GM04504 (cell line): ENCODE results near the gene MYO3A.
"Not testable (repeated sequence)": the region's sequence is repeated elsewhere in the genome, so short reads cannot be mapped to it uniquely, and the experiment has no call there.

Experiments
- DNase-seq: peaks from one replicate; pipeline ENCODE4 v3.0.0-alpha.2; 2012; ENCODE audit warnings: low read depth

Gene MYO3A

GRCh38 chr10:26081459-26081858, 147.4 kb downstream of the MYO3A start:
- DNase-seq: no peak

DNA sequence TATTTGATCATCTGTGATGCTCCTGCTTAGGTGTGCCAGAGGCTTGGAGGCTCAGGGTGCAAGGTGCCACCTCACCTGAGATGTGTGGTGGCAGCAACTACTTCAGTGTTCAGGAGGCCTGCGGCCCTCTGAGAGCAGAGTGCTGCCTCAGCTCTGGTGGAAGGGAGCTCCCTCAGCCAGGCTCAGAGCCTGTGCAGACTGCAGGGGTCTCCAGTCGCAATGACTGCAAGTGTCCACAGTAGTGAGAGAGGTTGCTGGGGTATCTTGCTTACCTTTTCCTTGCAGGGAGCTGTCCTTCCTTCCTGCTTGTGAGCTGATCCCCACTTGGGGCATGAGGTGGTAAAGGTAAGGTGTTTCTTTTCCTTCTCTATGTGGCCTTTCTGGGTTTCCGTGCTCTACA, 151.5 kb downstream of the MYO3A start:
- DNase-seq: no peak

GRCh38 chr10:26087666-26088065, 153.6 kb downstream of the MYO3A start:
- DNase-seq: no peak

DNA sequence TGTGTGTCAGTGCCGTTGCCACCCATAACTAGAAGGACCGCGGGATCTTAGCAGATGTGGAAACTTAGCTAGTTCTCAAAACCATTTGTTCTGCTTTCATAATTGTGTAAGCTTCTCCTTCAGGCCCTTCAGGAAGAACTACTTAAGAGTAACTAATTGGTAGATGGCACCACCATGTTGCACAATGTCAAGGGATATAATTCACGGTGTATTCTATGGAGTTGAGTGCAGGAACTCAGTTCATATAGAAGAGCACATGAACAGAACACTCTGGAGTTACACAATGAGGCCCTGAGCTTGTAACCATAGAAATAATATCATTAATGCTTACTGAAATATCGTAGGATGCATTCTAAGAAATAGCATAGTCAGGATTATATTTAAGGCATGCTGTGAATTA, 156.0 kb downstream of the MYO3A start:
- DNase-seq: no peak

DNA sequence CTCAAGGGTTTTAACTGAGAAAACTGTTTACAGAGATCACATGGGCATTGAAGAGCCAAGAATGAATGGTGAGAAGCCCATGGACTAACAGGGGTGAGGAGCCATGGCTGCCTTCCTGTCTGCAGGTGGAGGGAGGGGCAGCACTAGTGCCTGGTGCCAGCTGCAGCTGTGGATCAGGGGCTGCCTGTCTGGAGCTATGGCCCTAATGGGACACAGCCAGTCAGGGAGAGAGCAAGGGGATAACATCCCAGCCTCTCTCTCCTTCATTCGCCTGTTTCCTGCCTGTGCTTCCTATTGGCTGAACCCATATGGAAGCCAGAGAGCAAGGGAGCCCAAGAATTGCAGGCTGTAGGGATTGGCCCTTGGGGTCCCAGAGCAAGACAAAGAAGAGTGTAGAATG, 156.7 kb downstream of the MYO3A start:
- DNase-seq: no peak

GRCh38 chr10:26093229-26093628, 159.2 kb downstream of the MYO3A start:
- no peak for DNase-seq

DNA sequence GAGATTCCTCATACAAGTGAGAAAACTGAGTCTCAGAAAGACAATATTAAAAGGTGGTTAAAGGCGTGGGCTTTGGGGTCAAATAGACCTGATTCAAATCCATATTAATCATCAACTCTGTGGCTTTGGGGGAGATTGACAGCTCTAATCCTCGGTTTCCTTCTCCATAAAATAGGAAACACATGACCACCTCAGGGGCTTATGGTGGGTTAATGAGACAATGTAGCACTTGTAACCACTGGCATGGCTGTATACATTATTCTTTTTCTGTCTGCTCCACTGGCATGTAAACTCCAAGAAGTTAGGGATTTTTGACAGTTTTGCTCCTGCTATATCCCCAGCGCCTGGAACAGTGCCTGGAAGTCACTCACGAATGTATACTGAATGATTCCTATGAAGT, 161.8 kb downstream of the MYO3A start:
- no peak for DNase-seq

DNA sequence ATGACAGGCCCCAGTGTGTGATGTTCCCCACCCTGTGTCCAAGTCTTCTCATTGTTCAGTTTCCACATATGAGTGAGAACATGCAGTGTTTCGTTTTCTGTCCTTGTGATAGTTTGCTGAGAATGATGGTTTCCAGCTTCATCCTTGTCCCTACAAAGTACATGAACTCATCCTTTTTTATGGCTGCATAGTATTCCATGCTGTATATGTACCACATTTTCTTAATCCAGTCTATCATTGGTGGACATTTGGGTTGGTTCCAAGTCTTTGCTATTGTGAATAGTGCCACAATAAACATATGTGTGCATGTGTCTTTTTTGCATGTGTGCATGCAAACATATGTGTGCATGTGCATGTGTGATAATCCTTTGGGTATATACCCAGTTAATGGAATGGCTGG, 163.5 kb downstream of the MYO3A start:
- not testable (repeated sequence) for DNase-seq

DNA sequence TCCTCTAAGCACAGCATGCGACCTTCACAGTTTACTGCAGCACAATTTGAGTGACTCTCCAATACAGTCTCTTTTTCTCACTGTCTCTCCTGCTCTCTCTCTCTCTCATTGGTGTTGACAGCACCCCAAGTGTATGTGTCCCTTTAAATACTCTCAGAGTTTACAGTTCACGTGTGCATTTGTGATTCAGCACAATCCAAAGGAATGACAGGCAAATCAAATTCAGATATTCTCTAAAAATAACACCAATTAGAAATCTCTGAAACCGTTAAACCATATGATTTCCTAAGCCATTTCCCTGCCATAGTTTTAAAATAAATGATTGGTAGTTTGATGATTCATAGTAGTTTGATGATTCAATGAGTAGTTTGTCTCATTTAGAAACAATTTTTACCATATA, 178.5 kb downstream of the MYO3A start:
- peak; percentile 6 for DNase-seq

GRCh38 chr10:26138613-26139012, 204.6 kb downstream of the MYO3A start:
- no peak for DNase-seq

DNA sequence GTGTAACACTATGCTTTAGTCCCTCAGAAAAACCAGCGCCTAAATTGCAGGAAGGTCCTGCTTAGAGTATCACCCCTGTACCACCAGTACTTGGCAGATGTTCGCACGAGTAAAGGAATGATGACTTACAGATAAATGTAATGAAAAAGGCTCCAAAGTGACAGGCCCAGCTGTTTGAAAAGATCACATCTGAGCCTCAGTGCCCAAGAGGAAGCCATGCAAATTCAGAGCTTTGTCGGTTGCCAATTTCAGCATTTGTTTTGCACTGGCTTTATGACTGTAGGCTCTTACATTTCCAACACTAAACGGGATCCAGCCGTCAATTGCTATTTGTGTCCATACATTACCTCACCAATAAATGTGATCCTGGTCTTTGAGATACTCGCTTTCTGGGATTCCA, 222.0 kb downstream of the MYO3A start:
- no peak for DNase-seq

- no peak for DNase-seq
Observed at GRCh38 chr10:26157734-26158133, 223.7 kb downstream of the MYO3A start.

DNA sequence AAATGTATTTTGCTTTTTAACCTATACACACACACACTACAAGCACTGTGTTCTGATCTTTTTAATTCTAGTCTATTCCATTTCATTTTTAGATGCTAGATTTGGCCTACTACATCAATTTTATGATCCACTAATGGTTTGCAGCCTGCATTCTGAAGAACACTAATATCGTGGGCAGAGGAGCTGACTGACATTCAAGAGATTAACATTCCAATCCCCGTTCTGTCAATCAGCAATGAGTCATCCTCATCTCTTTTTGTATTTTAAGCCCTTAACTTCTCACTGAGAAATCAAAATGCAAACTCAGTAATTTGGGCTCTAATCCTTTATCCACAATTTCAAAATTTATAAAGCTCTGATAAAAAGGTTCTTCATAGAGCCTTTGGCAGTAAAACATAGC, 235.4 kb downstream of the MYO3A start:
- DNase-seq: no peak

GRCh38 chr10:26172131-26172530, 238.1 kb downstream of the MYO3A start:
- no peak for DNase-seq

DNA sequence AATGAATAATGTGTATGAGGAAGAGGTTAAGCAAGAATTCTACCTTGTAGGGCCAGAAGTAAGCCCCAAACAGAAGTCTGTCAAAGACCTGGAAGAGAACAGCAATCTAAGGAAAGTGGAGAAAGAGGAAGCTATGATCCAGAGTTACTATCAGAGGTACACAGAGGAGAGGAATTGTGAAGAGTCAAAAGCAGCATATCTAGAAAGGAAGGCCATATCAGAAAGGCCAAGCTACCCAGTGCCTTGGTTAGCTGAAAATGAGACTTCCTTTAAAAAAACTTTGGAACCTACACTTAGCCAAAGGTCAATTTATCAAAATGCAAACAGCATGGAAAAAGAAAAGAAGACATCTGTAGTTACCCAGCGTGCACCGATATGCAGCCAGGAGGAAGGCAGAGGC, 239.8 kb downstream of the MYO3A start:
- no peak for DNase-seq

DNA sequence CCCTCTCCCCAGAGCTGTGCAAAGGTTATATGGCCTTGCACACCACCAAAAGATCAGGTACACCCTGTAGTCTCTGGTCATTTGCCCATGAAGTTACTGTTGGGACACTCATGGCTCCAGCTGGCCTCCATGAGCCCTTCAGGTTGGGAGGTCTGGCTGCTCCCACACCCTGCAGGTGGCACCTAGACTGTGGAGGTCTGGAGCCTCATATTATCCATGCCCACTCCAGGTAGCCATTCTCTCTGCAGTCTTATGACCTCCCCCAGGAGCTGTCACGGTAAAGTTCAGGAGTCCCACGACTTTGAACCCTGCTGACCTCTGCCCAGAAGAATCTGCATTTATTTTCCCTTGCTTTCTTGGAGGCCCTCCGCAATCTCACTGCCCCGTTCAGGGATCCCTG, 243.3 kb downstream of the MYO3A start:
- no peak for DNase-seq

DNA sequence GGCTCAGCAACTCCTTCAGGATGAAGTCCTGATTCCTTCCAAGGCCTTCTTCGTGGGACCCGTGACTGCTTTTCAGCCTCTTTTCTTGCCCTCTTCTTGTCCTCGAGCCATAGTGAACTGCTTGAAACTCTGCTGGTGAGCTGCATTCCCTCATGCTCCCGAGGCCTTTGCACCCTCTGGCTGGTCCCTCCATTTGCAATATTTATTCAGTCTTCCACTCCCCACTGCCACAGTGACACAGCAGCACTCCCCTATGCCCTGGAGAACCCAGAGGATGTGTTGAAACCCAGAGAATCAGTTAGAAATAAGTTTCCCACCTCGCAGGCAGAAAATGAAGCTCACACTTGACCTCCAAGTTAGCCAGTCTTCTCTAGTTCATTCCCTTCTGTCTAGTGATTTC, 260.2 kb downstream of the MYO3A start:
- no peak for DNase-seq

DNA sequence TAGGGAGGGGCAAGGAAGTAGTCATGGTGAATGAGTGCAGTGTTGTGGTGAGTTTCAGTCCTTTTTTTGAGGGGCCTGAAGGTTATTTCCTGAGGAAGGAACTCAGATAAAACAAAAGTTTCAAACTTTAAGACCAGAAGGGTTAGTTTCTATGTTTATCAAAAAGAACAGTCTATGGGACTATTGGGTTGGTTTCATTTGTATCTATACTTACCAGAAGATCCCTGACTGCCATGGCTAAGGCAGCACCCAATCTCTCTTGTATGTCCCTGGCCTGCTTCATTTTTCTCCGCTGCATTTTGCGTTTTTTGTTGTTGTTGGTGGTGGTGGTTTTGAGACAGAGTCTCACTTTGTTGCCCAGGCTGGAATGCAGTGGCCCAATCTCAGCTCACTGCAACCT, 263.2 kb downstream of the MYO3A start:
- no peak for DNase-seq

- DNase-seq: no peak
Observed at GRCh38 chr10:26198119-26198518, 264.1 kb downstream of the MYO3A start.

DNA sequence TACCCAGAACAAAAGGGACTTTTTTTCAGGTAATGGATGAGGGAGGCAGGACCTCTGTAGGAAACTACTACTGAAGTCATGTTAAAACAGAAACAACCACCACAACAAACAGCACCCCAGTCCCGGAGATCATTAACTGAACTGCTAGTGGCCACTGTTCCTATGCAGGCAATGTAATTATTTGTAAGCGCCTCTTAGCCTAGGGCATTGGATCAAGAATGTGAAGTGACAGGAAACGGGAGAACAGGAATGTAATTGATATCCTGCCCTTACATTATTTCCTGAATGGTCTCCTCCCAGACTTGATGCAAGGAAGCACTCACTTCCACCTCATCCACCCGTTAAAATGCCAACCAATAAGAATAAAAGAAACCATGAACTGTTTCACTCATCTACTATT, 265.8 kb downstream of the MYO3A start:
- no peak for DNase-seq

GRCh38 chr10:26205223-26205622, 271.2 kb downstream of the MYO3A start:
- no peak for DNase-seq

- DNase-seq: no peak
Observed at GRCh38 chr10:26211781-26212444, 277.9 kb downstream of the MYO3A start.

- DNase-seq: no peak
Observed at GRCh38 chr10:26212511-26212910, 278.5 kb downstream of the MYO3A start.

DNA sequence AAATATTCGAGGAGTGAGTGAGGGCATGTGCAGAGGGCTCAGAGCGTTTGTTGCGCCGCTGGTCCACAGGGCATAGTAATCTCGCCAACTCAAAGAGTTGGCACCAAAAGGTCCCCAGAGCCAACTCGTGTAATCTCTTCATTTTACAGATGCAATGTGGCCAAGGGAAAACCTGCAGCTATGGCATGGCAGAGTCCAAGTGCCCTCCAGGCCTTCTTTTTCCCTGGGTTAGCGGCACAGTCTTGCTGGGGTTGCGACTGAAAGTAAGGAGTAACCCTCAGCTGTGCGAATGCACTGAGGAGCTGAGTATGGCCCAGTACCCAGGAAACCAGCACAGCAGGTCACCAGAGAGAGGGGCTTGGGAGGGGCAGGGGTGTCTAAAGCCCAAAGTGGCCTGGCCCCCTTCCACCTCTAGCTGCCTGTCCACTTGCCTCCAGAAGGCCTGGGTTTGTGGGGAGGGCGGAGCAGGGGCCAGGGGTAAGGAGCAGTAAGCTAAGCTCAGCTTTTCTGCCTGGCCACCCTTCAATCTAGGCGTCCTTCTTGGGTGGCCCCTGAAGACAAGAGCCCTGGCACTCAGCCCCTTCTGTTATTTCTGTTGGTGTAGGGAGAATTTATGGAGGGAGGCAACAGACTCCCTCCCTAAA, 279.2 kb downstream of the MYO3A start:
- DNase-seq: no peak
